ENCODE measurements around the gene ARMC8.

The ARMC8 gene

DNA sequence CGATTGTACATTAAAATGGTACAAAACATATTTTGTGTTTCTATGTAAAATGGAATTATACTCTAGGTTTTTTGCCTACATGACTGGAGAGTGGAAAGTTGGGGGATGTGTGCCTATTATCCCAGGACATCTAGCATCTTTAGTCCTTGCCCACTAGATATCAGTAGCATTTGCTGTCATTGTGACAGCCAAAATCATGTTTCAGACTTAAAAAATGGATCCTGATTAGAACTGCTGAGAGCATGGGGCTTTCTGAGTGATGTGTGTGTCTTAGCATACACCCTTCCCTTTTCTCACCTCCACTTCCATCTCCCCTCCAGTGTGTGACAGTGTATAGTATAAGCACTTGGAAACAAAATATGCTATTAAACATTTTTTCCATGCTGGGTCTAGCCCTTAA, 13.3 kb downstream of the ARMC8 start:
- DNase-seq (ENCODE audit: low read depth), result no peak

DNA sequence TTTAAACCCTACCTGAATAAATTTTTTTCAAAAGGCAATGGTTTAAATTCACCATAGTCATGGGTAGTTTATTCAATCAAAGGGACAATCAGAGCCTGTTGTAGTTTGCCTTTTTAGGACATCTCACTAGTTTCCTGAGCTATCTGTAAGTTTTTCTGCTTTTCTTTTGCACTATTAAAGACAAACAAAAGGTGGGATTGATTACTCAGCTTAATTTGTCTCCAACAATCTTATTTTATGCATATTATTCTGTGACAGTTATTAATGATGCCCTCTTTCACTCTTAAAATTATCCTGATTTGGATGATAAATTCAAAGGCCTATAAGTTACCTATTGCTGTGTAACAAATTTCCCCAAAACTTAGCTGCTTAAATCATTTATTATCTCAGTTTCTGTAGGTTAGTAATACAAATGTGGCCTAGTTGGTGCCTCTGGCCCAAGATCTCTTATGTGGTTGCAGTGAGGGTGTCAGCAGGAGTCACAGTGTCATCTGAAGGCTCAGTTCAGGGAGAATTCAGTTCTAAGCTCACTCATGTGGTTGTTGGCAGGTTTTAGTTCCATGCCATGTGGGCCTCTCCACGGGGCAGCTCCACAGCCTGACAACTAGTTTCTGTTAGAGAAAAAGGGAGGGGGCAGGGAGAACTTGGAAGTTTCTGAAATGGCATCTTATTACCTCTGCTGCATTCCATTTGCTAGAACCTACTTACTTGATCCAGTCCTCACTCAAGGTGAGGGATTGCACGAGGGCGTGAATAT, 16.0 kb downstream of the ARMC8 start:
- no peak for DNase-seq (ENCODE audit: low read depth)

DNA sequence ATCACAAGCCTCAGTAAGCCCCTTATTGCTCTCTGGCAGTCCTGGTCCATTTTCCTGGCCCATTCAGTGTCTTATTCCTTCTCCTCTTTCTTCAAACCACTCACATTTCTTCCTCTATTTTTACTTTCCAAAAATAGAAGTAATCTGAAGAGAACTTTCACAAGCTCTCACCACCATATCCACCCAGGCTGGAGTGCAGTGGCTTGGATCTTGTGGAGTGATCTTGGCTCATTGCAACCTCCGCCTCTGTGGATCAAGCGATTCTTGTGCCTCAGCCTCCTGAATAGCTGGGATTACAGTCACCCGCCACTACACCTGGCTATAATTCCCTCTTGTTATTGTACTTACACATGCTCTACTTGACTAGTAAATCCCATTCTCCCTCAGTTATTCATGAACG, 16.8 kb downstream of the ARMC8 start:
- no peak for DNase-seq (ENCODE audit: low read depth)

DNA sequence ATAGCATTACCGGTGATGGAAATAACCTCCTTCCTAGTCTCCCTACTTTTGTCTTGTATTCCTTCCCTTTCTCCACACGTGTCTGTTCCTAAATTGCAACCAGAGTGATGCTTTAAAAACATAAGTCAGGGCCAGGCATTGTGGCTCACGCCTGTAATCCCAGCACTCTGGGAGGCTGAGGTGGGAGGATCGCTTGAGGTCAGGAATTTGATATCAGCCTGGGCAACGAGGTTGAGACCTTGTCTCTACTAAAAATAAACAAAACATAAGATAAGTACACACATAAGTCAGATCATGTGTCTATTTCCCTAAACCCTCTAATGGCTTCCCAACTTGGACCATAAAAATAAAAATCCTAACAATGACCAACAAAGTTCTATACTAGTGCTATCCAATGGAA, 18.4 kb downstream of the ARMC8 start:
- DNase-seq (ENCODE audit: low read depth), result no peak

DNA sequence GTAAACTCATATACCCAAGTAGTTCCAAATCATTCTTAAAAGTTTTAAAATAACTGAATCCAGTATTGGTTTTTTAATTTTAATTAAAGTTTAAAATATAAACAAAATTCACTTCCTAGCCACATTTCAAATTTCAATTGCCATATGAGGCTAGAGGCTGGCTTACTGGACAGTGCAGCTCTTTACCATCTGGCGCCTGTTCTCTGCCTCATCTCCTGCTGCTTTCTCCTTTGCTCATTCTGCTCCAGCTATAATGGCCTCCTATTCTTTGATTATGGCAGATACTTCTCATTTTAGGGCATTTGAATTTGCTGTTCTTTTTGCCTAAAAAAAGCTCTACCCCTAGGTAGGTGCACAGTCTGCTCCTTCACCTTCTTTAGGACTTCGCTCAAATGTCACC, 19.1 kb downstream of the ARMC8 start:
- DNase-seq (ENCODE audit: low read depth), result no peak

DNA sequence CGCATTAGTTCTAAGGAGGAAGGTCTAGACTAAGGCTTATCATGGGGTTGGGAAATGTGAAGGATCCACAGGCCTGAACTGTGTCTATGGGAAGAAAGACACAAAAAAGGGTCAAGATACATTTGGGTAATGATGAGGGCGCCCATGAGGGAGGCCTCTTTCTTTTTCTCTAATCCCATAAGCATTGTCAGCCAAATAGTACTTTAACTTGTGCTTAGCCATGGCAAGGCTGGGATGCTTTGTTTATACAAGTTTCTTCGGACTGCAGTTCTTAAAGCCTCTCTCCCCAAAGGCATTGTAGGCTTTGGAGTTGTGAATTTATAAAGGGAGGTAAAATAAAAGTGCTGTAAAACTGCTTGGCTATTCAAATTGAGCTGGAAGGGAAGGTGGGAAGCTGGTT, 23.4 kb downstream of the ARMC8 start:
- DNase-seq (ENCODE audit: low read depth), result no peak

DNA sequence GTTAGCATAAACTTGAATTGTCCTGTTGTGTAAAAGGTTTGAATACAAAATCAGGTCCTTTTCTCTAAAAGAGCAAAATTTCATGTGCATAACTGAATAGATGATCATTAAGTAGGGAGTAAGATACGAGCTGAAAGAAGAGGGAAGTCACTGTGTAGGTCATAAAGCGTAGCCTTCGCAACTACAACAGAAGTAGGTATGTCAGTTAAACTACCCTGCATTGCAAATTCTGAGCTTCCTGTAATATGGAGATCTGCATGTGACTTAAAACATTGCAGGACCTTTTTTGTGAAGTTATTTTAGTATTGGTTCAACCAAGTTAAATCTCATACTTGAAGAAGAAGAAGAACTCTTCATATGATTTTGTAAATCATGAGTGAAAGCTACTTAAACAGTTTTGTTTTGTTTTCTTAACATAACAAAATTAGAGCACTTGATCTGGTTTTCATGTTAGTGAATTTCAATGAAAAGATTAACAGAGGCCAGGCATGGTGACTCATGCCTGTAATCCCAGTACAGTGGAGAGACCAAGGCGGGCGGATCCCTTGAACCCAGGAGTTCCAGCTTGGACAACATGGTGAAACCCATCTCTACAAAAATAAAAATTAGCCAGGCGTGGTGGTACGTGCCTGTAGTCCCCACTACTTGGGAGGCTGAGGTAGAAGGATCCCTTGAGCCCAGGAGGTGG, 26.4 kb downstream of the ARMC8 start:
- no peak for DNase-seq (ENCODE audit: low read depth)

DNA sequence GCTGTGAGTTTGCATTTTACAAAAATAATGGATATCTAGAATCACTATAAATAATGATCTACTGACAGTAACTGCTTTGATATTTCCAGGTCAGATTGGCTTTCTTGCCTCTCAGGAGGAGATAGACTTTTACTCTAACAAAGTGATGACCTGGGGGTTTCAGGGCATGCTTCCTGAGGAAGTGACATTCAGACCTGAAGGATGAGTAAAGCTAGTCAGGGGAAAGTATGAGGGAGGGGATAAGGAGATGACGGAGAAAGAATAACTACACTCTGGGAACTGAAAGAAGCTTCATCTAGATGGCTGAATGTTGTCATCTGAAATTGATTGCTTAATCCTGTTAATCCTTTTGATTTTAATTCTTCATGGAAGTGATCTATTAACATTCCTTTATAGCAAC, 32.2 kb downstream of the ARMC8 start:
- no peak for DNase-seq (ENCODE audit: low read depth)

DNA sequence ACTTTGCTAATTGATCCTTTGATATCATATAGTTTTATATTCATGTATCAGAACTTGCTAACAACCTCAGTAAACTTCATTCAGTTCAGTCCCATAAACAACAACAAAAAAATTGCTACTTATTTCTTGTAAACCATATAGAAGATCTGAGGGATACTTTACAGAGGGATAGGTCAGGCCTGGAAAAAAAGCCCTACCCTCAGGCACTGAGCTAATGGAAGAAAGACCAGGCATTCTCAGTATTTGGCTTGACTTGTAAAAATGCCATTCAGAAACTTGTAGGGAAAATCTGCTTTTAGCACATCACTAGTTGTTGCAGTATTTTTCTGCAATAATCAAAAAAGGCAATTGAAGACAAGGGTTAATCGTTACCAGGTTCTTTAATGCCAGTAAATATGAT, 33.1 kb downstream of the ARMC8 start:
- no peak for DNase-seq (ENCODE audit: low read depth)

DNA sequence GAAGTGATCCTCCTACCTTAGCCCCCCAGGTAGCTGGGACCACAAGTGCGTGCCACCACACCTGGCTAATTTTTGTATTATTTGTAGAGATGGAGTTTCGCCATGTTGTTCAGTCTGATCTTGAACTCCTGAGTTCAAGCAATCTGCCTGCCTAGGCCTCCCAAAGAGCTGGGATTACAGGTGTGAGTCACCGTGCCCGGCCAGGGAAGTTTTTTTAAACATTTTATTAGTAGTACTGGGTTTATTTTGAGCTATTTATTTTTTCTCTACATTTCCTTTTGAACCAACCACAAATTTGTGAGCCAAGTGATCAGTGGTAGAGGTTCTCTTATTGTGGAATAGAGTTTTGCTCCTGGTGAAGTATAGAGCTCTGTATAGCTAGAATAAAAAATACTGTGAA, 33.7 kb downstream of the ARMC8 start:
- DNase-seq (ENCODE audit: low read depth), result no peak

DNA sequence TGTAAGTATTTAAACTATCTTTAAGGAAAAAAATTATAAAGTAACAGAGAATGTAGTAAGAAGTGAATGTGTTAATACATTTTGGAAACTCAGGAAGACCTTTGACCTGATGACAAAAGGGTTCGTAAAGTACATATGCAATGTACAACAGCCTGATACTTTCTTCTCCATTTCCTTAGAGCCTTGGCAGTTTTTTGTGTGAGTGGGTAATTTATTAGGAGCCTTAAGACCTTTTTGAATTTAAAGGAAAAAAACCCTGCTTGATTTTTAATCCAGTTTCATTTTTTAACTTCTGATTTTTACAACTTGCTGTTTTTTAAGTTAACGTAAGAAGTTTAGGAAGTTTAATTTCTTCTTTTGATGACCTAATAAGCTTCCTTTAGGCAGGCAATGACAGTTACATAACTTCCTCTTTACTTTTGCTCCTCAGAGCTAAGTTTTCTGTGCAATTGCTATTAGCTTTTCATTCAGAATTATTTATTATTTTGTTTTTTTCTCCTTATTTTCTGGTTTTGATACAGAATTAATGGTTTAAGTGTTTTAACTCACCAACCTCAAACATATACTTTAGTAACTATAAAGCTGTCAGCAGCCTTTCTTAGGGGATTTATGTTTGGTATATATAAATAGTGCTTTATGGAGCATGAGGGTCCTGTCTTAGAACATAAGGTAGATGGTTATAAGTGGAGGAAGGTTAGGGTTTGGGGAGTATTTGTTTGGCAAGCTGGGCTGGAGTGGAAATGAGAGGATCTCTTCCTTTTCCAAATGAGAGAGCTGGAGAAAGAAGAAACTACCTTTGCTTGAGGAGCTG, 35.2 kb downstream of the ARMC8 start:
- DNase-seq (ENCODE audit: low read depth), result no peak

DNA sequence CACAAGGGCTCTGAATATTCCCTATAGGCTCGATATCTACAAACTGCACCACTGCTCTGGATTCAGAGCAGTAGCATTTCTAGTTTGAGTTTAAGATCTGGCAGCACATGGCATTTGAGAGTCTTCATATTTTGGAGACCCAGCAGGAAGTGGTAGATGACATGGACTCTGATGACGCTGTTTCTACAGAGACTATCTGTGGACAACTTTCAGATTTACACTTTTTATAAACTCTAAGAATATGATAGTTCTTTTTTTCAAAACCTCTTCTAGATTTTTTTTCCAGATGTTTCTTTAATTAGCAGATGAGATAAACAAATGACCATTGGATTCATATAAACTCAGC, 35.8 kb downstream of the ARMC8 start:
- no peak for DNase-seq (ENCODE audit: low read depth)

DNA sequence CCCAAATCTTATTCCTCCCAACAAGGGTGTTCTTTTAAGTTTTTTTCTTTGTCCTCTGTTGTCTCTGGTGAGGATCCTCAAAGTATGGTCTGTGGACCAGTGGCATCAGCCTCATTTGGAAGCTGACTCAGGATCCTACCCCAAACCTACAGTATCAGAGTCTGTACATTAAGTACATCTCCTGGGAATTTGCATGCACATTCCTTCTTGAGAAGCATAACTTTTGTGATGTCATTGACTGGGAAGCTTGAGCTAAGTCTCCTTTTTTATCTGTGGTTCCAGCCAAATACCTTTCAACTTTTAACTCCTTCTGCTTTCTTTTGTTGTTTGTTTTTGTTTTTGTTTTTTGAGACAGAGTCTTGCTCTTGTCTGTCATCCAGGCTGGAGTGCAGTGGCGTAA, 40.5 kb downstream of the ARMC8 start:
- no peak for DNase-seq (ENCODE audit: low read depth)

DNA sequence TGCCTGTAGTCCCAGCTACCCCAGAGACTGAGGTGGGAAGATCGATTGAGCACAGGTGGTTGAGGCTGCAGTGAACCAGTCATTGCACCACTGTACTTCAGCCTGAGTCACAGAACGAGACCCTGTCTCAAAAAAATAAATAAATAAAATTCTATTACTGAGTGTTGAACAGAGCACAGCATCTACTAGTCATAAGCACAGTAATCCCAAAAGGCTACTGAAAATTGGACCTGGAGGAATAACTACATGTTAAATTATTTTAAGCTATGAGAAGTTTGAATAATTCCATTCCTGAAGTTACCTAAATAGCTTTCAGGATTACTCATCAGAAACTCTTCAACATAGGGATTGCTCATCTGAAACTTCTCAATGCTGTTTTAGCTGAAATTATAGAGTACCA, 43.4 kb downstream of the ARMC8 start:
- no peak for DNase-seq (ENCODE audit: low read depth)

DNA sequence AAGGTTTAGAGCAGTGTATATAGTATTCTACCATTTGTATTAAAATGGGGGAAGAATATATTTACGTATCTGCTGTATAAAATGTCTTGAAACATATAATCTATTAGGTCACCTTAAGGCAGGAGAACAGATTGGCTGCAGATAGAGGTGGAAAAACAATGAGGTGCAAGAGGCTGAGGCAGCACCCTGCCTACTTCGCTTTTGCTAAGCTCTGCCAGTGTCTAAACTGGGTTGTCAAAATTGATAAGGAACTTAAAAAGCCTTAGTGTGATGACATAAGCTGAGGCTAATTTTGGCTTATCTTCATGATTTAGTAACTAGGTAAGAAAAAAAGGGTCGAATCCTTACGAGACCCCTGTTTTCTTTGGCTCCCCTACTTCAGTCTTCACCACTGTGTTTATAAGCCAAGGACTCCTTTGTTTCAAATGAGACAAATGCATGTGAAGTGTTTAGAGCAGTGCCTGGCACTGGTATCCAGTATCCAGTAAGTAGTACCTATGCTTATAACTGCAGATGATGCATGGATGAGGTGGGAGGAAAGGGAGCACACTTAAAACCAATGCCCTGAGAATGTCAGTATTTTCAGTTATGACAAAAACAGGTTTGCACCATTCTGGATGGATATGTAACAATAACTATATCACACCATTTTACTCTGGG, 45.7 kb downstream of the ARMC8 start:
- DNase-seq (ENCODE audit: low read depth), result no peak

DNA sequence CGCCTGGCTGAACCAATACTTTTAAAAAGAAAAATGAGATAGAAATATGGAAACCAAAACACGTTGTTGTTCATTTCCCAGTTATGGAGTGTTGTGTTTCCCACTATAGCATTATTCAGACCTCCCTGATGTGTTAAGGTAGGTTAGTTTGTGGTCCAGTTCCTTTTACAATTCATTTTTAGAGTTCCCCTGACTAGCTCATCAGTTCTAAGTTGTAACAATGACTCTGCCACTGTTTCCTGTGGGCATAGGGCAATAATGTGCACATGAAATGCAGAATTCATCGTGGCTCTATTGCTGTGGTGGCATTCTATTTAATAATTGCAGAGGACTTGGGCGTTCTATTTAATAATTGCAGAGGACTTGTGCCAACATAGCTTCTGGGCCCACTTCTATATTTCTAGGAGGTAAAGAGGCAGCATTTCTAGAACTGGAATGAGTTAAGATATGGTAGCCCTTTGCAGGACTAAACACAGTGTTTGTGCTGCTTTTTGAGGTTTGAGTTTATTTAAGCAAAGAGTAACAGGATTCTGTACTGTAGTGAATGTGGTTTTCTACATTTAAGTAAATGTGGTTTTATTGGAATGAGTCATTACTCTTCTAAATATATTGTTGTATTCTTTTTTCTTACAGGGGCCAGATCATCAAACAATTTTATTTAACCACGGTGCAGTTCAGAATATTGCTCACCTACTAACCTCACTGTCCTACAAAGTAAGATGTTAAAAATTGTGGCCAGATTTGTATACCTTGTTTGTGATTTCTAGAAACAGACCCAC, 47.5 kb downstream of the ARMC8 start:
- DNase-seq (ENCODE audit: low read depth), result no peak

DNA sequence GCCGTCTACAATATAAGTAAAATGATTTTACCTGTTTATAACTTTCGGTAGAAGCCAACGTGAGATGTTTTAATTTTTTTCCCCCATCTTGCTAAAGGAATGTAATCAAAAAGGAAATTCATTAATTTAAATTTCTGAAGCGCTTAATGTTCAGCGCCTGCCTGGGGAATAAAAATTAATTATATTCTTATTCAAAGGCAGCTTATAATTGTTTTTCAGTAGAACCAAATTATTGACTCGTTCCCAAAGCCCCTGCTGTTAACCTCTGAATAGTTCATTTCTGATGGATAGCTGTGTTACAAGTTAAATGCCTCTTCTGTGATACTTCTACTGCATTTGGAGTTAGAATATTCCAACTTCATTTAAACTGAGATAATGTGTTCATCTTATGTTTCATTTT, 51.6 kb downstream of the ARMC8 start:
- no peak for DNase-seq (ENCODE audit: low read depth)

DNA sequence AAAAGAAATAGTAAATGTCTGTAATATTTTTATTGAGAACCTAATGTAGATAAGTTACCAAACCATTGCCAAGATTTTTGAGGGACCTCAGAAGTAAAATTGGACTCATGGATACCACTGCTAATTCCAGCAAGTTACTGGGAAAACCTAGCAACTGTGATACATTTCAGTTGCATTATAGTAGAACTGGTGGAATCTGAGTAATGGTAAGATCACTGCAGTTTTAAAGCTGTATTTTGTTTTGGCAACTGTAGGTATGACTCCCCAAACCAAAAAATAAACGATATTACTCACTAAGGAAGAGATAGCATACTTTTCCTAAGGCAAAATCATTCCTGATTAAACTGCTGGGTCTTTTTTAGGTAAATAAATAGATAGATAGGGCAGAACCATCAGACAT, 54.0 kb downstream of the ARMC8 start:
- no peak for DNase-seq (ENCODE audit: low read depth)

DNA sequence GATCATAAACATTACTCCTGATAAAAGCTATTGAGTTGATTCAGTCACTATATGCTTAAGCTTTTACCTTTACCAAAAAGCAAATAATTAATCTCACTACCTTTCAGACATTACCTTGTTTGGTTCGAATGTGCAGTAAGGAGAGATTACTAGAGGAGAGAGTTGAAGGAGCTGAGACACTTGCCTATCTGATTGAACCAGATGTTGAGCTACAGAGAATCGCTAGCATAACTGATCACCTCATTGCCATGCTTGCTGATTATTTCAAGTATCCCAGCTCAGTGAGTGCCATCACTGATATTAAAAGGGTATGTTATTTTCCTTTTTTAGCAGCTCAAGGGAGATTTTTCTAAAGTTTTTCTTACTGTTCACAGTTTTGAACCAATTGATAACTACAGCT, 54.6 kb downstream of the ARMC8 start:
- no peak for DNase-seq (ENCODE audit: low read depth)

DNA sequence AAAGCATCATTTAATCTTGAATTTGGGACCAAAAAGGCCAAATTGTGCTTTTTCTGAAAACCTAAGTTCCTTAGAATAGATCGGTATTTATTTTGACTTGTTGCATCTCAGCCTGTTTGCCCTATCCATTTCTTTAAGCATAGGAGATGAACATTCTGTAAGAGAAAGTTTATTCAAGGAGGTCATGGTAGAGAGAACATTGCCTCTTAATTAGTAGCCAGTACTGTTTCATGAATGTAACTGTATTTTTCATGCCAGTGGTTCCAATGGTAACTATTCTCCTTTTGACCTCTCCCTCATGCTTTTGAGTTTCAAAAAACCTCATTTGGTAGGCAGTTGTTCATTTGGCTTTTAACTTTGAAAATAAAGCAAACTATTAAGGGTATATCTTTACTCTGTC, 55.4 kb downstream of the ARMC8 start:
- DNase-seq (ENCODE audit: low read depth), result no peak

DNA sequence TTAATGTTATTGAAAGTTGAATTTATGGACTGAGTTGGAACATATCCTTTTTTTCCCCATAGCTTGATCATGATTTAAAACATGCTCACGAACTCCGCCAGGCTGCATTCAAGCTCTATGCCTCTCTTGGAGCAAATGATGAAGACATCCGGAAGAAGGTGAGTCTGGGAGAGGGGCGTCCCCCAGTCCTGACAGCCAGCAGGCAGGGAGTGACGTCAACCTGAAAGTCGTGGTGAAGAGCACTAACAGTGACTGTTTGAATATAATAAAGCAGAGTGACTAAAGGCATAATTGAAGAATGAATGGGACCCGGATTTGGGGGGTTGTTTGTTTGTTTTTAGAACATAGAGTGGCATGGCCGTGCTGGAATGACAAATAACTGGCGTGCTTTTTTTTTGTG, 57.9 kb downstream of the ARMC8 start:
- no peak for DNase-seq (ENCODE audit: low read depth)

DNA sequence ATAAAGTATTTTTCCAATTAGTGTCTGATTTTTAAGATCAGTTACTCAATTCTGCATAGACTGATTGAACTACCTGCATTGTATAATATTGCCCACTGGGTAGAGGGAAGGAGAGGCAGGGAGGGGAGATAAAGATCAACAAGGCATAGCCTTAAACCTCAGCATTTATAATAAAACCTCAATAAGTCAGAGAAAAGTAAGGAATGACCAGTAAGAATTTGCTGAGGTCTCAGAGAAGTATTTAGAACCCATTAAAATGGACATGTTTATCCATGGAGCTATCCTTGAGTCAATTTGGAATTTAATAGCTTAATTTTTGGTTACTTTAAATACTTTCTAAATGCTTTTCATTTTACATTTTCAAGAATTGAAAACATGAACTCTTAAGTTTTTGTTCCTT, 62.5 kb downstream of the ARMC8 start:
- no peak for DNase-seq (ENCODE audit: low read depth)

Measured in stimulated activated CD8-positive, alpha-beta memory T cell treated with anti-CD3 and anti-CD28 coated beads, Interleukin-12 subunit alpha, Interleukin-12 subunit beta, amount 100 ng/mL, for 4 hours (primary cell).